ENCODE data around the gene SLC2A5.

DNA sequence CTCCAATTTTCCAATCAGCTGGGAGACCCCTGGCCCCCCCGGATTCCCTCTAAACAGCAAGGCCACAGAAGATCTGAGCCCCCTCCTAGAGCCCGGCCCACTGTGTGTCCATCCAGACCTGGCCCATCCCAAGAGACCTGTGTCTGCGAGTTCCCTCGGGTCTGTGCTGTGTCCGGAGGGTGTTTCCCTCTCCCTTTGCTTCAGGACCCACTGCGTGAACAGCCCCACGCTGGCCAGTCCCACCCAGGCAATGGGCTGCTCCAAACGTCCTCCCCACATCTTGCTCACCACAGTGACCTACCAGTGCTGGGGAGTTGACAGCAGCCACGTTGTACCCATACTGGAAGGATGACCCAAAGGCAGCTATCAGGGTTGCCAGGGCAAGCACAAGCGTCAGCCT lies 11.6 kb downstream of the SLC2A5 start:
- TF ChIP-seq, protein P1, sequence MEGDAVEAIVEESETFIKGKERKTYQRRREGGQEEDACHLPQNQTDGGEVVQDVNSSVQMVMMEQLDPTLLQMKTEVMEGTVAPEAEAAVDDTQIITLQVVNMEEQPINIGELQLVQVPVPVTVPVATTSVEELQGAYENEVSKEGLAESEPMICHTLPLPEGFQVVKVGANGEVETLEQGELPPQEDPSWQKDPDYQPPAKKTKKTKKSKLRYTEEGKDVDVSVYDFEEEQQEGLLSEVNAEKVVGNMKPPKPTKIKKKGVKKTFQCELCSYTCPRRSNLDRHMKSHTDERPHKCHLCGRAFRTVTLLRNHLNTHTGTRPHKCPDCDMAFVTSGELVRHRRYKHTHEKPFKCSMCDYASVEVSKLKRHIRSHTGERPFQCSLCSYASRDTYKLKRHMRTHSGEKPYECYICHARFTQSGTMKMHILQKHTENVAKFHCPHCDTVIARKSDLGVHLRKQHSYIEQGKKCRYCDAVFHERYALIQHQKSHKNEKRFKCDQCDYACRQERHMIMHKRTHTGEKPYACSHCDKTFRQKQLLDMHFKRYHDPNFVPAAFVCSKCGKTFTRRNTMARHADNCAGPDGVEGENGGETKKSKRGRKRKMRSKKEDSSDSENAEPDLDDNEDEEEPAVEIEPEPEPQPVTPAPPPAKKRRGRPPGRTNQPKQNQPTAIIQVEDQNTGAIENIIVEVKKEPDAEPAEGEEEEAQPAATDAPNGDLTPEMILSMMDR (IDR thresholded peaks at IDR 0.05) = no peak
- no peak for TF ChIP-seq POLR2A (IDR thresholded peaks at IDR 0.05)
- no peak for TF ChIP-seq POLR2AphosphoS5 (IDR thresholded peaks at IDR 0.05)
